ENCODE measurements around the gene VASH2.
A peak's percentile ranks its signal among the peaks of the same experiment; 100 is the strongest.
"Not testable (repeated sequence)": the region's sequence is repeated elsewhere in the genome, so short reads cannot be mapped to it uniquely, and the experiment has no call there.

Gene VASH2

DNA sequence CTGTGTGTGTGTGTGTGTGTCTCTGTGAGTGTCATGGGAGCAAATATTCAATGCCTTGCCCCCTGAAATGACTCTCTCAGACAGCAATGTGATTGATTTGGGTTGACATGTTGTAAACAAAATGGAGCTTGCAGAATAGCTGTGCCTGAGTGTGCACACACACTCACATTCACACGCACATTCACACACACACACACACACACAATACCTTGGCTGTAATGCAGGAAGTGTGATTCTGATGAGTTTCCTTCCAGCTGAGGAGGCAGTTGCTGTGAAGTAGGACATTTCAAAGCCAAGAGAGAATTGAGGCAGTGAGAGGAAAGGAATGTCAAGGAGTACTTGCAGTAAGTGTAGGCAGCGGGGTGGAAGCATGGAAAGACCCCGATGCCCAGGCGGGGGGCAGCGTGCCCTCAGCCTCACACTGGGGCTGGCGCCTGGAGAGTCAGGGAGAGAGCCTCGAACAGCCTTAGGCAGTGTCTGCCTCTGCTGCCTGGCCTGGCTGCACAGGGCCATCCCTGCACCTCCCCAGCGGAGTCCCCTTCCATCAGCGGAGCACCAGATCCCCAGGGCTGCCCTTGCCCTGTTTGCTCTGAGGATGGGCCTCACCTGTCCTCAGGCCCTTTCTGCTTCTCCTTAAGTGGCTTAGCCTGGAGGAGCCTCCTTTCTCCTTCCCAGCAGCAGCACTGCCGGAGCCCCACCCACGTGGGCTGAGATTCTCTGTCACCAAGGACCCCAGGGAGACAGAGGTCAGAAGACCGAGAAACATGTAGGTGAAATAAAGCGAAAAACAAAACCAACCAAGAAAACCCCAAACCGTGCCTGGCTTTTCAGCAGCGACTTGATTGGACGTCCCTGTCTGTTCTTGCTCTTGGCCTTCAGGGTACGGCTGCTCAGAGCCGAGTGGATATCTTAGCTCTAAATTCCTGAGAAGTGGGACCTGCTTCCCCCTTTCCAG lies 9.2 kb downstream of the VASH2 start:
- no peak for DNase-seq

DNA sequence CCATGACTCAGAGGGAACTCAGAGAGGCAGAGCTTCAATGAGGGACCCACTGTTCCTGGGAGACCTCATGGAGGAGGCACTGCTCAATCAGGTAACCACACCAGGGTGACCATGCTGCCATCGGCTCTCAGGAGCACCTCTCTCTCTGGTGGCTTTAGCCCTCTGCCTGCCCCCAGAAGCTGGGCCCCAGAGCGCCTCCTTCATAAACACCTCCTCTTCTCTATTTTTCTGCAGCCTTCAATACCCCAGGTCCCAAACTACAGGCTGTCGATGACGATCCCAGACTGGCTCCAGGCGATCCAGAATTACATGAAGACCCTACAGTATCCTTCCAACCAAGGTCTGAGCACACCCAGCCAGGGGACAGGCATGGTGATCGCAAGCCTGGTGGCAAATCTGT lies 10.6 kb downstream of the VASH2 start:
- DNase-seq, result no peak

DNA sequence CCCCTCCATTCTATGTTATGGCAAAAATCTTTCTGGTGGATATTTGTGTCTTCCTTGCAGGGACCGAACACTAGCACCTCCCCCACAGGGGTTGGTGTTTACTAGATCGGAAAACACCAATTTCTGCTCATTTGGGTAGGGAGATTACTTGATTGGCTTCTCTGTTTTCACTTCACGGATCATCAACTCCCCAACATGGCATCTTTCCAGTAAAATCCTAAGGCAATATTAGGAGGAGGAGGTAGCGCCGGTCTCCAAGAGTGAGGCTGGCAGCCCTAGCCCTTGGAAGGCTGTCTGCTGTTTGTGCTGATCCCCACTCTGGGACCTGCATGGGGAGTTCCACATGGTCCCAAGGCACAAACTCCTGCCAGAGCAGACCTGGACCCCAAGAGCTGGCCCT lies 12.2 kb downstream of the VASH2 start:
- DNase-seq, result peak; percentile 29

DNA sequence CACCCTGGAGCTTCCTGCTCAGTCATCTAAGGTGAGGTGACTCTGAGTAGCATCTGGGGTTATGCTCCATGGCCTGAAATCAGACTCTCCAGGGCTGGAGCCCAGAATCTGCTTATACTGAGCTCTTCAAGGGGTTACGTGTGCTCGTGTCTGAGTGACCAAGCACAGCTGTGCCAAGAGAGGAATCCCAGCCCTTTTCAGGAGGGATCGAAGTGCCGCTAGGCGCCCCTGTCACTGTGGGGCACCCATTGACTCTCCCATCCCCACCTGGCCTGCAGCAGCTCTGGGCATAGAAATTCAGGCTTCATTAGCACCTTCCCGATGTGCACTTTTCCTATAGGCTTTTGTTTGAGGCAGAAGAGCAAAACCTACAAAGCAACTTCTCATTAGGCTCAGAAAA lies 13.8 kb downstream of the VASH2 start:
- no peak for DNase-seq

DNA sequence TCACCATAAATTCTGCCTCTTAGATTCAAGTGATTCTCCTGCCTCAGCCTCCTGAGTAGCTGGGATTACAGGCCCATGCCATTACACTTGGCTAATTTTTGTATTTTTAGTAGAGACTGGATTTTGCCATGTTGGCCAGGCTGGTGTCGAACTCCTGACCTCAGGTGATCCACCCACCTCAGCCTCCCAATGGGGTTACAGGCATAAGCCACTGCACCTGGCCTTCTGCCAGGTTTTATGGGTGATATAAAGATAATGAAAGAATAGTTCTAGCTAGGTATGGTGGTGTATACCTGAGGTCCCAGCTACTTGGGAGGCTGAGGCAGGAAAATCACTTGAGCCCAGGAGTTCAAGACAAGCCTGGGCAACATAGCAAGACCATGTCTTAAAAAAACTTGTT lies 14.7 kb downstream of the VASH2 start:
- not testable (repeated sequence) for DNase-seq

DNA sequence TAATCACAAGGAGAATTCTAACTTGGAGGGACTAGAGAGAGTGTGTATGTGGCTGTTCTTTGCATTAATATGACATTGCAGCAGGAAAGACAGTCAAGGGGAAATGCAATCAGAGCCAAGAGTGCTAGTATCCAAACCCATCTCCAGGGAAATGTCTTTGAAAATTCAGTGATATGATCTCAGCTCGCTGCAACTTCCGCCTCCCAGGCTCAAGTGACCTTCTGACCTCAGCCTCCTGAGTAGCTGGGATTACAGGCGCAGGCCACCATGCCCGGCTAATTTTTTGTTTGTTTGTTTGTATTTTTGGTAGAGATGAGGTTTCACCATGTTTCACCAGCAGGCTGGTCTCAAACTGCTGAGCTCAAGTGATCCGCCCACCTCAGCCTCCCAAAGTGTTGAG lies 16.3 kb downstream of the VASH2 start:
- DNase-seq, result no peak

DNA sequence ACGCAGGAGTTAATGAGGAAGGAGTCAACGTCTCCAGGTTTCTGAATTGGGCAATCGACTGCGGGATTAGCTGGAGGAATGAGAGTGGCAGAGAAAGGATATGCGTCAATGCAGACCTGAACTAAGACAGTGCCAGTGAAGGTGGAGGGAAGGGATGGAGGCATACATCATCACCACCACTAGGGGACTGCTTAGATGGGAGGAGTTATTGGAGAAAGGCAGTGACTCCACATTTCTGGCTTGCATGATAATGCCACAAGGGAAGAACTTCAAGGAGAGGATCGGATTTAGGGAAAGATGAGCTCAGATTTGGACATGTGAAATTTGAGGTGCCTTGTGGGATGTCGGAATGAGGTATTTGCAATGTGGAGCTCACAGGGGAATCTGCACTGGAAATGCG lies 17.5 kb downstream of the VASH2 start:
- DNase-seq, result no peak

DNA sequence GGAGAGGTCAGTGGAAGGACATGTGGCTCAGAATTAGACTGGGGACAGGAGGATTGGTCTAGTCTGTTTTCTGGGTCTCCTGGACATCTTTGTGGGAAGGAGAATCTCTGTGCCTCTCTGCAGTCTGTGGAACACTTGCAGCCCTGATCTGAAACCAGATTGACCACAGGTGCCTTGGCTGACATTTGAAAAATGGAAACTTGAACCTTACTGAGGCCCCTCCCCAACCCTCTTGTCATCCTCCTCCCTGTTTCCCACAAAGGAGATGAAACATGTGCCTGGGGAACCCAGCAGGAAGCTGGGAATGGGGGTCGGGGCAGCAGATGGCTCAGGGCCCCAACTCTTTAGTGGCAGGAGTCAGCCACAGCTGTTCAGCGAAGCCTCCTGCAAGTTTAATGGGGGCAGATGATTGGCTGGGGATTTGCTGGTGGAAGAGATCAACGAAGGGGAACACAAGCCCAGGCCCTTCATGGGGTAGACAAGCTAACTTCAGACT lies 18.1 kb downstream of the VASH2 start:
- no peak for DNase-seq

DNA sequence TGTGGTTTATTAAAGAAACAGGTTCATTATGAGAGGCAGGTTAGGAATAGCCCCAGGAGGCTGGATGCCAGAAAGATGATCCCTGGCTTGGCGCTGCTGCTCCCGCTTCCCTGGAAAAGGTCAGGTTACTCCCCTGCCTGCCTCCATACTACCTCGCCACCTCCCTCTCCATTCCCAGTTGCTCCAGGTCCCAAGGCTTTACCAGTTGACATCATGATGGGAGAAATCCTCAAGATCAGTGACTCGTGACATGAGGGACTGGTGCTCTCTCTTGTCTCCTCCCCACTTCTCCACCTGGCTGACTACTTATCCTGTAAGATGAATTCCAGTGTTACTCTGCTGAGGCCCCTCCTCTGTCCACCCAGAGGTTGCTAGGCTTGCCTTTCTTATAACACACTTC lies 19.7 kb downstream of the VASH2 start:
- DNase-seq, result no peak

DNA sequence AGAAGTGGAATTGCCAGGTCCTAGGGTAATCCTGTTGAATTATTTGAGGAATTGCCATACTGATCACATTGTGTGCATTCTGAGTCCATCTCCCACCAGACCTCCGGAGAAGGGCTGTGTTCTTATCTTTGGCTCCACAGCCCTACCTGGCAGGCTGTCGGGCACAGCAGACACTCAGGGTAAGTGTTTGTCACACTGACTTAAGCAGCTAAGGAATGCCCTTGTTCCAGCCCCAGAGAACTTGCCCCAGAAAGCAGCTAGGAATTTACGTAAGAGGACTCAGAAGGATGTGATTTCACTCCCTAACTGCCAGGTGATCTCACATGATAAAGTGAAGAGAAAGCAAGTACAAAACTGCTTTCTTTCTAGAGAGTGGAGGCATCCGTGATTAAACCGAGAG lies 21.0 kb downstream of the VASH2 start:
- no peak for DNase-seq

DNA sequence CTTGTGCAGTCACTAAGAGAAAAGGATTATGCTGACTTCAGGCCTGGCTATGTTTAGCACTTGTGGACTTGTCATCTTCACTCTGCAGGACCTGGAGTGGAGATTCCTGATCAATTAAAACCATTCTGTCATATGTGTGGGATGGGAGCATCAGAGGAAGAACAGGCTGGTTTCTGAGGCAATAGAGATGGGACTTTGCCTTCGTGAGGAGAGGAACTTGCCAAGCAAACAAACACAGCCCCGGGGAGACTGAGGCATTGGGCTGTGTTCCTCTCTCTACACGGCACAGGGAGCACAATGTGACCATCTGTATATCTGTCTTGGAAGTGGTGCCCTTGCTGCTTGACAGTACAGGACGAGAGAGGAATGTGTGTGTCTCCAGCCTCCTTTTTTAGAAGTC lies 23.1 kb downstream of the VASH2 start:
- DNase-seq, result no peak

DNA sequence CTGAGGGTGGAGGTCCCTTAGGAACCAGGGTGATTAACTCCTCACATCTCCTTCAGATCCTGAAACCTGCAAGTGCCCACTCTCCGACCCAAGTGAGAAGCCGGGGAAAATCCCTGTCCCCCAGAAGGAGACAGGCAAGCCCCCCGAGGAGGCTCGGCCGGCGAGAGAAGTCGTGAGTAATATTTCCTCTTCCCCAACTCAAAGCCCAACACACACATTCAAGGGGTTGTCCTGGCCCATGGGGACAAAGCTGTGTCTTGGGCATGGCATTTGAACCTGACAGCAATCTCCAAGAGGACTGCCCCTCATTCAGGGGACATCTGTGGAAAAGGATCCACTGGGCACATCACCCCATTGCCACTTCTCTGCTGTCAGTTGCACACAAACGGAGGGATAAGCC lies 23.6 kb downstream of the VASH2 start:
- no peak for DNase-seq

DNA sequence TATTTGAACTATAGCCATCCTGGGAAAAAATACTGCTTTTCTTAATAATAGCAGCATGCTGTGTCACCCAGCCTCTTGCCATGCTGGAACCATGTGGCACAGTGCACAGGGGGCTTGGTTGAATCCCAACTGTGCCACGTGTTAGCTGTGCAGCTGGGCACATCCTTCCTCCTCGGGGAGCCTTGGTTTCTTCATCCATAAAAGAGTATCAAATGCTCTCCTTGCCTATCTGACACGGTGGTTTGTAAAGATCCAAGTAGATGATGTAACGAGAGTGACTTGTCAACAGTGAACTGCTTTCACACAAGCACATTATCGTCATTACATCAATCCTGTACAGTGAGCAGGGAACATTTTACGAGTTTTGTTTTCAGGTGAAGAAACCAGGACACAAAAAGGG lies 24.4 kb downstream of the VASH2 start:
- no peak for DNase-seq

DNA sequence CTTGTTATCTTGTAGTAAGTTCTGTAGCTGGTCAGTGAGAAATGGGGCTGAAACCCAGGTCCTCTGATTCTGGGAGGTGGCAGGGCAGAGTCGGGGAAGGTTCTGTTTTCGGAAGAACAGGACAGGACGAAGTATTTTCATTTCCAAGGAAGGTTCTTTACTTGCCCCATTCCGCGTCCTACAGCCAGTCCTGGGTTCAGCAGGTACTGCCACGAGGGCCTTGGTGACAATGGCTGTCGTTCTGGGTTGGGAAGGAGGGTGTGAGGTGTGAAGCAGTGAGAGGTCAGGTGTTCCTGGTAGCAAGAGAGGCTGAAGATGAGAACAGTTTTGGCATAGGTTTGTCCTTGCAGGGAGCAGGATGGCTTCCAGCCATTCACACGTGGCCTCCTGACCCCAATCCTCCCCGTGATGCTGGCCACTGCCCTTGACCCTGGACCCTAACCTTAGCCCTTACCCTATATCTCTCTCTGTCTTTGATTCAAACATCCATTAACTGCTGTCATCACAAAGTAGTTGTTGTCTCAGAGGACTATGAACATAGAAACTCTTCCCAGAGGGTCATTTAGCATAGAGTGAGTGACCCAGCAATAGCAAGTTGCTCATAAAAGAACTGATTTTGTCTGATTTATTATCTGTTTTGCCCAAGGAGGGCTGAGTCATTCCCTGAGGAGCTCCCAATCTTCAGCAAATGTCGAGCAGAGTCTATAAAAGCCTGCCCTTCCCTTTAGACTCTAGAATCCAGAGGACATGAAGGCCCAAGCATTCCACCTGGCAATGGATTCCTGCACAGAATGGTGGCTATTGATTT lies 25.0 kb downstream of the VASH2 start:
- no peak for DNase-seq

DNA sequence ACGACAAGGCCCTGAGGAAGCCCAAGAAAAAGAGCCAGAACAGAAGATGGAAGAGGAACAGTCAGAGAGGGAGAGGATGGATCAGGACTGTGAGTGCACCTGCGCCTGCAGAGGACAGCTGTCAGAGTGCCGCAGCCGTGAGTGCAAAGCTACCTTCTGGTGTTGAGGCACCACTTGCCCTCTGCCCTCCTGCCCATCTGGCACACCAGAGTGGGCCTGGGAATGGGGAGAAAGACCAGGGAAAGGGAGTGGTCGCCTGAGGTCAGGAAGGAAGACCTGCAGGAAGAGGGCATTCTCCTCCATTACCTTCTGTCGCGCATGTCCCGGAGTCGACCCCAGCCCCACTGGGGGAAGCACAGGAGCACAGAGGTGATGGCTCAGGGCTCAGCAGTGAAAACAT lies 26.2 kb downstream of the VASH2 start:
- no peak for DNase-seq

DNA sequence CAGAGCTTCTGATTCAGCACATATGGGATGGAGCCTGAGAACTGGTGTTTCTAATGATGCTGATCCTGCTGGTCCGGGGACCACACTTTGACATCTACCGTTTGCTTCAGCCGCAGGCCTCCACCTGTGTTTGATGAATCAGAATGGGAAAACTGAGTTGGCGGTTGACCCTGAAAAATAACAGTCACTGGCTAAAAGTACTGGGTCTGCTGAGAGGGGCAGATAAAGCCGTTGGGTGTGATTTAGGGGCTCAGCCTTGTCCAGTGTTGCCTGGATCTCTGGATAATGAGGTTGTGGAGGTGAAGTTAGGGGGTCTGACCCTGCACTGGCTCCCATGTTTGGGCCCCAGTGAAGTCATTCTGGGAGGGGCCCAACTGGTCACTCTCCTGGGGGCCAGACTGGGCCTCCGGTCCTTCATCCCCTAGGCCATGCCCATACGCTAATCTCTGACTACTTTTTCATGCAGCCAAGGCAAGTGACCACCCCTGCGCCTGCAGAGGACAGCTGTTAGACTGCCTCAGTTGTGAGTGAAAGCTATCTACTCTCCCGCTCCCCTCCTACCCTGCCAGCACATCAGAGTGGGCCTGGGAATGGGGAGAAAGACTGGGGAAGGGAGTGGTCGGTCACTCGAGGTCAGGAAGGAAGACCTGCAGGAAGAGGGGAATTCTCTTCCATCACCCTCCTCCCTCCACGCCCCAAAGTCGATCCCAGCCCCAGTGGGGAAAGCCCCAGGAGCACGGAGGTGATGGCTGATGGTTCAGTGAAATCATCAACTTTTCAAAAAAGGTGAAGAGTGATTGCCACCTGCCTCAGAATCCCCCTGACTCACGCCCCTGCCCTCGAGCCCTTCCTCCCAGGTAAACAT lies 27.7 kb downstream of the VASH2 start:
- DNase-seq, result no peak

DNA sequence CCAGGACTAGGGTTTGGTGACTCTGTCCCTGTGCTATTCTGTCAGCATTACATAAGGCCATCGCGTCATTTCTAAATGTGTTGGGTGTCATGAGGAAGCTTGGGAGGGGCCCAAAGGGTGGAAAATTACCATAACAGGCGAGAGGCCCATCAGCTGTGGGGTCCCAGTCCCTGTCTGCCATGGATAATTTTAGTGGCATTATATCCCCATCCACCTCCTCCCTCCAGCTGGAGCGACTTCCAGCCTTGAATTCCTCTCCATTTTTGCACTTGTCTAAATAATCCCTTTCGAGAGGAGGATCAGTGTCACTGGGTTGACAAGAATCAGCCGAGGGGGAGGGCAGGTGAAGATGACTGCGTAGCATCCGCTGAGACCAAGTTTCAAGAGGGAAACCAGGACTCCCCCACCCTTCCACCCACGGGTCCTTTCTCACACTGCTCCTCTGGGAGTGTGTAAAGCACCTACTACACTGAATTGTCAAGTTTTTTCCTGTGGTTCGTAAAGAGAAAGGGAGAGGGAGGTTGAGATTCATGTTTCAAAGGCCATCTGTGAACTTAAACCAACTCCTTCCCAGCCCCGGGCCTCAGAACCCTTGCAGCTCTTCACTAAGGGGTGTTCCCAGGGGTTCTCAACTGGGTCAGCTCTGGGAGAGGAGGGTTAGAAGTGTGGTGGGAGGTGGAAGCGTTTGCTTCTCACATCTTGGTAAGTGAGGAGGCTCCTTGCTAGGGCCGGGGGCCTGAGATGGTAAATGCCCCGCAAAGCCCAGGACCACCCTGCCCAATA lies 29.2 kb downstream of the VASH2 start:
- DNase-seq, result no peak

DNA sequence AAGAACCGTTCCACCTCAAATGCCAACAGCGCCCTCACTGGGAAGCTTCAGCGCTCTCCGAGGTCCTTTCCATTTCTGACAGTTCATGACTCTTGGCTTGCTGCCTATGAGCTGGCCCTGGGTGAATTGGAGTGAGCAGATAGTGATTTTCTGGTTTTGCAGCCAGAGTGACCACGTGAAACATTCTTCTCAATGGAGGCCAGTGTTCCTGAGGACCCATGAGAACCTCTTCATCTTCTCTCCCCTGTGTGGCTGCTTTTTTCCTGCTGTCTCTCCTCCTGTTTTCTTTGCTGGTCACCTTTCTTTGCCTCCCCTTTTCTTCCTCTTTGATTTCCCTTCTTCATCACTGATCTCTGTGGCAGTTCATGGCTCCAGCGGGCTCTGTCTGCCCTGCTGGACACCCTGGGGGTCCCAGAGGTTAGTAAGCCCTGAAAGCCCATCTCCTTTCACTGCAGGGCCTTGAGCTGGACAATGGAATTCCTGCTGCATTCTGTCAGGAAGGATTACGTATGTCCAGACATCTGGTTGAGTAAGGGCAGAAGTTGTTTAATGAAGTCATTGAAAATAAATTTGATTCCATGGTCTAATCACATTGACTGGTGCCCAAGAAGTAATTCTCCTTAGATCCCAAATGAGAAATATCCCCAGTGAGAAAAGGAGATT lies 29.9 kb downstream of the VASH2 start:
- DNase-seq, result no peak

DNA sequence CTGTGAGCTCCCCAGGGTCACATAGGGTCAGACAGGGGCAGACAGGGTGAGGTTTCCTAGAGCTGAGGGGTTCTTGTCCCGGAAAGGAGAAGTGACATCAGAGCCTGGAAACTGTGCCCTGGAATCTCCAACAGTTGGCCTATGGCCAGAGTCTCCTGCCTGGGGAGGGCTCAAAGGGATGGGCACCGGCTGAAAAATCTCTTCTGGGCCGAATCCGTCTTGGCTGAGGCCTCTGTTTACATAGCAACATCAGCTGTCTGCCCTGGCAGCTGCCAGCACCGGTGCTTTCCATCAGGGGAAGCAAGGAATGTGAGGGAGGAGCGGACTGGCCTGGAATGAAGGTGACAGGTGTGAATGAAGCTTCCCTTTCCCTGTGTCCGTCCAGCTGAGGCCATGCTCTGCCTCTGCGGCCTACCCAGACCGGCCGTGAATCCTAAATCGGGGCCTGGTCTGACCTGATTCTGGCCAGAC lies 30.7 kb downstream of the VASH2 start:
- DNase-seq, result peak; percentile 83

DNA sequence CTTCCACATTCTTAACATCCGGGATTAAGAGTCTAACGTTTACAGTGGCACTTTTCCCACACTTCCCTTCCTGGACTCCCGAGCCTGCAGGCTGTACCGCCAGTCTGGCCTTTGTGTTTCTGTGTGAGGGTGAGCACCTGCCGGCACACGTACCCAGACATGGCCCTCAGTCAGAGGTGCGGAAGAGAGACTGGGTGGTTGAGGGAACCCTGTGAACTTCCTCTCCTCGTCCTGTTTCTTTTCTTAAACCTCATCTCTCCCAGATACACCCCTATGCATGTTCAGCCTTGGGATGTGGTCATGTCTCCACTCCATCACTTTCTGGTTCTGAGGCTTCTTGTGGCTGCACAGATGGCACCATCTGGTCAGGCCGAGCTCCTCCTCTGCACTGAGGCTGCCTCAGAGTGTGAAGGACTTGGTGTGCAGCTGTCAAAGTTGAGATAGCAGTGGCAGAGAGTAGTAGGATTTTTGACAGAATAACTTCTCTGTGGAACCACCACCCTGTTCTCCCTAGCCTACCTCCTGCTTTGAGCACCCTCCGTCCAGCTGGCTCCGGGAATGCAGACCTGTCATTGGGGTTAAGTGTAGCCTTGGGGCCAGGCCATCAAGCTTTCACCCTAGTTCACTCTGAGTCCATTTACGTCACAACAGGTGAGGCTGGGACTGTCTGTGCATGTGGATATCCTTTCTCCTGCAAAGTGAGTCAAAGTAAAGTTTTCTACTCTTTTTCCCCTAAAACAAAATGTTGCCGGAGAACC lies 31.4 kb downstream of the VASH2 start:
- no peak for DNase-seq

All from NCI-H2029 (cell line).